ENCODE data around the gene VWA3B.
A peak's percentile ranks its signal among the peaks of the same experiment; 100 is the strongest.
"Not testable (repeated sequence)": the region's sequence is repeated elsewhere in the genome, so short reads cannot be mapped to it uniquely, and the experiment has no call there.

VWA3B gene

GRCh38 chr2:98134172-98135005 lies 47.4 kb downstream of the VWA3B start:
- peak; percentile 68 for DNase-seq

GRCh38 chr2:98137196-98137595 lies 50.2 kb downstream of the VWA3B start:
- no peak for DNase-seq

GRCh38 chr2:98138978-98139377 lies 52.0 kb downstream of the VWA3B start:
- DNase-seq = not testable (repeated sequence)

GRCh38 chr2:98140210-98140609 lies 53.2 kb downstream of the VWA3B start:
- no peak for DNase-seq

GRCh38 chr2:98142106-98142791 lies 55.3 kb downstream of the VWA3B start:
- no peak for DNase-seq

- DNase-seq = no peak
Measured at GRCh38 chr2:98145070-98145469, 58.1 kb downstream of the VWA3B start.

- DNase-seq = not testable (repeated sequence)
Measured at GRCh38 chr2:98147900-98148299, 60.9 kb downstream of the VWA3B start.

- DNase-seq = no peak
Measured at GRCh38 chr2:98148595-98149332, 61.8 kb downstream of the VWA3B start.

- peak; percentile 4 for DNase-seq
Measured at GRCh38 chr2:98149333-98149697, 62.3 kb downstream of the VWA3B start.

- no peak for DNase-seq
Measured at GRCh38 chr2:98153481-98153880, 66.5 kb downstream of the VWA3B start.

GRCh38 chr2:98155291-98155690 lies 68.3 kb downstream of the VWA3B start:
- DNase-seq = no peak

GRCh38 chr2:98155716-98156115 lies 68.7 kb downstream of the VWA3B start:
- no peak for DNase-seq

GRCh38 chr2:98156304-98156703 lies 69.3 kb downstream of the VWA3B start:
- no peak for DNase-seq

GRCh38 chr2:98157557-98157956 lies 70.6 kb downstream of the VWA3B start:
- no peak for DNase-seq

- DNase-seq = no peak
Measured at GRCh38 chr2:98158305-98158704, 71.3 kb downstream of the VWA3B start.

GRCh38 chr2:98160554-98160953 lies 73.6 kb downstream of the VWA3B start:
- no peak for DNase-seq

- DNase-seq = no peak
Measured at GRCh38 chr2:98161186-98161585, 74.2 kb downstream of the VWA3B start.

GRCh38 chr2:98164256-98164655 lies 77.3 kb downstream of the VWA3B start:
- DNase-seq = no peak

GRCh38 chr2:98165516-98166071 lies 78.6 kb downstream of the VWA3B start:
- DNase-seq = no peak

- no peak for DNase-seq
Measured at GRCh38 chr2:98167916-98168315, 80.9 kb downstream of the VWA3B start.

- DNase-seq = no peak
Measured at GRCh38 chr2:98170076-98170475, 83.1 kb downstream of the VWA3B start.

- no peak for DNase-seq
Measured at GRCh38 chr2:98172150-98172765, 85.3 kb downstream of the VWA3B start.

- DNase-seq = no peak
Measured at GRCh38 chr2:98172951-98173350, 86.0 kb downstream of the VWA3B start.

Data from stimulated activated CD4-positive, alpha-beta T cell treated with anti-CD3 and anti-CD28 coated beads, Interleukin-15, amount 100 ng/mL, for 24 hours (primary cell).